GM21515 (cell line): Measurements from ENCODE around the gene RAP1GAP2.
"Not testable (repeated sequence)": the region's sequence is repeated elsewhere in the genome, so short reads cannot be mapped to it uniquely, and the experiment has no call there.

Experiments
- ATAC-seq: cut with Tn5 transposase; IDR thresholded peaks from one replicate; pipeline ENCODE4 v1.9.1; 2021; ENCODE audit not compliant: unreplicated experiment

RAP1GAP2 gene

GRCh38 chr17:2814049-2814448 lies 17.8 kb downstream of the RAP1GAP2 start:
- ATAC-seq, result no peak

GRCh38 chr17:2814481-2815341 lies 18.5 kb downstream of the RAP1GAP2 start:
- ATAC-seq, result peak; percentile 57

GRCh38 chr17:2815781-2816185 lies 19.5 kb downstream of the RAP1GAP2 start:
- no peak for ATAC-seq

GRCh38 chr17:2816688-2817087 lies 20.4 kb downstream of the RAP1GAP2 start:
- no peak for ATAC-seq

GRCh38 chr17:2819294-2819693 lies 23.1 kb downstream of the RAP1GAP2 start:
- ATAC-seq, result not testable (repeated sequence)

- no peak for ATAC-seq
Measured at GRCh38 chr17:2819921-2820501, 23.8 kb downstream of the RAP1GAP2 start.

- no peak for ATAC-seq
Measured at GRCh38 chr17:2821868-2822267, 25.6 kb downstream of the RAP1GAP2 start.

GRCh38 chr17:2822358-2822757 lies 26.1 kb downstream of the RAP1GAP2 start:
- ATAC-seq, result no peak

GRCh38 chr17:2825253-2825970 lies 29.2 kb downstream of the RAP1GAP2 start:
- no peak for ATAC-seq

- no peak for ATAC-seq
Measured at GRCh38 chr17:2828397-2829038, 32.3 kb downstream of the RAP1GAP2 start.

- ATAC-seq, result no peak
Measured at GRCh38 chr17:2830678-2831077, 34.4 kb downstream of the RAP1GAP2 start.

- ATAC-seq, result no peak
Measured at GRCh38 chr17:2835780-2836179, 39.5 kb downstream of the RAP1GAP2 start.

- no peak for ATAC-seq
Measured at GRCh38 chr17:2837147-2837561, 40.9 kb downstream of the RAP1GAP2 start.

GRCh38 chr17:2841606-2842005 lies 45.4 kb downstream of the RAP1GAP2 start:
- no peak for ATAC-seq

GRCh38 chr17:2842464-2842863 lies 46.2 kb downstream of the RAP1GAP2 start:
- no peak for ATAC-seq

GRCh38 chr17:2844416-2844815 lies 48.2 kb downstream of the RAP1GAP2 start:
- no peak for ATAC-seq

- no peak for ATAC-seq
Measured at GRCh38 chr17:2847381-2848333, 51.4 kb downstream of the RAP1GAP2 start.

- no peak for ATAC-seq
Measured at GRCh38 chr17:2849327-2849670, 53.1 kb downstream of the RAP1GAP2 start.

- ATAC-seq, result no peak
Measured at GRCh38 chr17:2850991-2851390, 54.8 kb downstream of the RAP1GAP2 start.

- no peak for ATAC-seq
Measured at GRCh38 chr17:2851615-2852014, 55.4 kb downstream of the RAP1GAP2 start.
